Activated naive CD4-positive, alpha-beta T cell (primary cell): Measurements from ENCODE around the gene PAX1.

Experiments used
- DNase-seq, 4 experiments: peaks; one replicate each; lab custom pipeline; 2025; lab: John Stamatoyannopoulos, UW

The PAX1 gene

GRCh38 chr20:21703717-21704407, 1.6 kb upstream of the PAX1 start:
- DNase-seq = no peak

- no peak for DNase-seq
These were observed 767 bp upstream of the PAX1 start for GRCh38 chr20:21704408-21705385.

GRCh38 chr20:21706261-21707195, 1.1 kb downstream of the PAX1 start:
- DNase-seq = no peak

- DNase-seq = no peak
These were observed 1.8 kb downstream of the PAX1 start for GRCh38 chr20:21707267-21707666.

- no peak for DNase-seq
These were observed 2.7 kb downstream of the PAX1 start for GRCh38 chr20:21707999-21708737.

GRCh38 chr20:21708738-21709534, 3.5 kb downstream of the PAX1 start:
- no peak for DNase-seq

GRCh38 chr20:21709535-21709904, 4.1 kb downstream of the PAX1 start:
- no peak for DNase-seq

- DNase-seq = no peak
These were observed 4.9 kb downstream of the PAX1 start for GRCh38 chr20:21710341-21710740.

GRCh38 chr20:21710863-21711431, 5.5 kb downstream of the PAX1 start:
- DNase-seq = no peak

- no peak for DNase-seq
These were observed 7.1 kb downstream of the PAX1 start for GRCh38 chr20:21712443-21713059.

GRCh38 chr20:21713470-21713869, 8.0 kb downstream of the PAX1 start:
- no peak for DNase-seq

- DNase-seq = no peak
These were observed 8.4 kb downstream of the PAX1 start for GRCh38 chr20:21713901-21714296.

- no peak for DNase-seq
These were observed 9.1 kb downstream of the PAX1 start for GRCh38 chr20:21714297-21715192.

- no peak for DNase-seq
These were observed 9.9 kb downstream of the PAX1 start for GRCh38 chr20:21715193-21715881.

- DNase-seq = no peak
These were observed 14.2 kb downstream of the PAX1 start for GRCh38 chr20:21719592-21720214.

GRCh38 chr20:21725892-21726291, 20.4 kb downstream of the PAX1 start:
- DNase-seq = no peak

GRCh38 chr20:21729316-21729715, 23.9 kb downstream of the PAX1 start:
- DNase-seq = no peak

- no peak for DNase-seq
These were observed 33.7 kb downstream of the PAX1 start for GRCh38 chr20:21739161-21739560.
